Thyroid gland (tissue), 4 donors: ENCODE data around the gene FOXC1.

Experiments used
- POLR2A ChIP-seq, 2 donors: fragments of 450-650 bp; IDR thresholded peaks; one replicate each; pipeline ENCODE4 v1.6.1; 2017; ENCODE audit warnings: antibody characterized with exemption in 2 of 2, mild to moderate bottlenecking in 2 of 2, moderate library complexity in 1 of 2
- TF ChIP-seq, protein P1 (sequence below), 6 experiments: fragments of 200-600 bp in 3 of 6; fragments of 450-650 bp in 3 of 6; sonication (generic) in 3 of 6; IDR thresholded peaks; one replicate each; pipeline ENCODE4 v1.5.1; 2016 to 2019; ENCODE audit warnings: antibody characterized with exemption in 6 of 6, mild to moderate bottlenecking in 2 of 6, inconsistent platforms in 1 of 6, moderate library complexity in 1 of 6

DNA sequence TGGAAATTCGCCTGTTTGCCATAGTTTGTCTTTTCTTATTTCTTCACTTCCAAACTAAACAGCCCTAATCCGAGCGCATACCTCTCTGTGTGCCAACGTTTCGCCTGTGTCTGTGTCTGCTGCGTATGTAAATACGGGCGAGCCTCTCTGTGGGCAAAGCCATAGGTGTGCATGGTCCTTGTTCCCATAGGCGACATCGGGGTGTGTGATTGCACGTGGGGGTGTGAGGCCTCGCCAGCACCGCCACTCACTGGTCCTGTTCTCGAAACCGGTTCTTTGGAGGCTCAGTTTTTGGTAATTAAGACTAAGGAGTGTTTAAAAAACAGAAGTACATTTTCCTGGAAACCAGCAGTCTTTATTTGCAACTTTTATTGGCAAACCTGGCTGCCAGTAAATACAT lies 6.0 kb upstream of the FOXC1 start:
- TF ChIP-seq, protein P1, sequence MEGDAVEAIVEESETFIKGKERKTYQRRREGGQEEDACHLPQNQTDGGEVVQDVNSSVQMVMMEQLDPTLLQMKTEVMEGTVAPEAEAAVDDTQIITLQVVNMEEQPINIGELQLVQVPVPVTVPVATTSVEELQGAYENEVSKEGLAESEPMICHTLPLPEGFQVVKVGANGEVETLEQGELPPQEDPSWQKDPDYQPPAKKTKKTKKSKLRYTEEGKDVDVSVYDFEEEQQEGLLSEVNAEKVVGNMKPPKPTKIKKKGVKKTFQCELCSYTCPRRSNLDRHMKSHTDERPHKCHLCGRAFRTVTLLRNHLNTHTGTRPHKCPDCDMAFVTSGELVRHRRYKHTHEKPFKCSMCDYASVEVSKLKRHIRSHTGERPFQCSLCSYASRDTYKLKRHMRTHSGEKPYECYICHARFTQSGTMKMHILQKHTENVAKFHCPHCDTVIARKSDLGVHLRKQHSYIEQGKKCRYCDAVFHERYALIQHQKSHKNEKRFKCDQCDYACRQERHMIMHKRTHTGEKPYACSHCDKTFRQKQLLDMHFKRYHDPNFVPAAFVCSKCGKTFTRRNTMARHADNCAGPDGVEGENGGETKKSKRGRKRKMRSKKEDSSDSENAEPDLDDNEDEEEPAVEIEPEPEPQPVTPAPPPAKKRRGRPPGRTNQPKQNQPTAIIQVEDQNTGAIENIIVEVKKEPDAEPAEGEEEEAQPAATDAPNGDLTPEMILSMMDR (IDR thresholded peaks at IDR 0.05): no peak
- TF ChIP-seq POLR2A (IDR thresholded peaks at IDR 0.05): no peak
